HG02943 (cell line): ENCODE data around the gene KCNQ5.
"Not testable (repeated sequence)": the region's sequence is repeated elsewhere in the genome, so short reads cannot be mapped to it uniquely, and the experiment has no call there.

ENCODE experiments used
- ATAC-seq: cut with Tn5 transposase; IDR thresholded peaks from one replicate; pipeline ENCODE4 v1.9.1; 2021; ENCODE audit warnings: mild to moderate bottlenecking, low read depth, moderate library complexity; ENCODE audit not compliant: unreplicated experiment

KCNQ5 gene

GRCh38 chr6:72876256-72876655 lies 254.4 kb downstream of the KCNQ5 start:
- ATAC-seq = no peak

- no peak for ATAC-seq
Measured at GRCh38 chr6:72886170-72886569, 264.3 kb downstream of the KCNQ5 start.

- ATAC-seq = no peak
Measured at GRCh38 chr6:72890233-72890632, 268.4 kb downstream of the KCNQ5 start.

- no peak for ATAC-seq
Measured at GRCh38 chr6:72890671-72891070, 268.8 kb downstream of the KCNQ5 start.

- no peak for ATAC-seq
Measured at GRCh38 chr6:72892901-72893300, 271.0 kb downstream of the KCNQ5 start.

GRCh38 chr6:72894091-72894490 lies 272.2 kb downstream of the KCNQ5 start:
- no peak for ATAC-seq

- ATAC-seq = not testable (repeated sequence)
Measured at GRCh38 chr6:72898313-72898712, 276.4 kb downstream of the KCNQ5 start.

GRCh38 chr6:72905705-72906478 lies 284.0 kb downstream of the KCNQ5 start:
- no peak for ATAC-seq

GRCh38 chr6:72911463-72912155 lies 289.7 kb downstream of the KCNQ5 start:
- no peak for ATAC-seq

- ATAC-seq = no peak
Measured at GRCh38 chr6:72913797-72914196, 291.9 kb downstream of the KCNQ5 start.

- ATAC-seq = no peak
Measured at GRCh38 chr6:72916298-72916697, 294.4 kb downstream of the KCNQ5 start.

GRCh38 chr6:72916906-72917305 lies 295.0 kb downstream of the KCNQ5 start:
- ATAC-seq = no peak

- no peak for ATAC-seq
Measured at GRCh38 chr6:72922401-72922800, 300.5 kb downstream of the KCNQ5 start.

- ATAC-seq = no peak
Measured at GRCh38 chr6:72925136-72925535, 303.3 kb downstream of the KCNQ5 start.

GRCh38 chr6:72930556-72931132 lies 308.8 kb downstream of the KCNQ5 start:
- no peak for ATAC-seq

- no peak for ATAC-seq
Measured at GRCh38 chr6:72931325-72931887, 309.5 kb downstream of the KCNQ5 start.

- ATAC-seq = no peak
Measured at GRCh38 chr6:72933233-72933632, 311.4 kb downstream of the KCNQ5 start.

GRCh38 chr6:72936766-72937559 lies 315.1 kb downstream of the KCNQ5 start:
- ATAC-seq = no peak

GRCh38 chr6:72938104-72938503 lies 316.2 kb downstream of the KCNQ5 start:
- ATAC-seq = no peak

- no peak for ATAC-seq
Measured at GRCh38 chr6:72939004-72939403, 317.1 kb downstream of the KCNQ5 start.

- no peak for ATAC-seq
Measured at GRCh38 chr6:72940265-72940664, 318.4 kb downstream of the KCNQ5 start.
